Brain microvascular endothelial cell (primary cell): ENCODE results near the gene CHST11.

Source experiments
- DNase-seq: peaks from one replicate; pipeline ENCODE4 v3.0.0-alpha.2; 2020
- H3K27ac ChIP-seq: fragments of 250-450 bp; sonication (Bioruptor Pico); 2 replicates; pipeline ENCODE4 v1.5.1; 2020; ENCODE audit warnings: mild to moderate bottlenecking, moderate library complexity
- H3K27me3 ChIP-seq: fragments of 250-450 bp; sonication (Bioruptor Pico); replicated peaks from 2 replicates; pipeline ENCODE4 v1.5.1; 2020; ENCODE audit warnings: mild to moderate bottlenecking
- H3K36me3 ChIP-seq: fragments of 250-450 bp; sonication (Bioruptor Pico); replicated peaks from 2 replicates; pipeline ENCODE4 v1.5.1; 2020; ENCODE audit warnings: mild to moderate bottlenecking
- H3K4me3 ChIP-seq: 2 replicates; pipeline ENCODE4 v1.5.1; 2011; ENCODE audit warnings: low read depth, mild to moderate bottlenecking, control low read depth, low read length, moderate library complexity
- CTCF ChIP-seq: IDR thresholded peaks from 2 replicates; pipeline ENCODE4 v1.5.1; 2011; ENCODE audit warnings: low read depth, mild to moderate bottlenecking, moderate library complexity, low read length, control low read depth, inconsistent platforms; ENCODE audit errors: missing control alignments
- in situ Hi-C: cut with HindIII; loops from 2 replicates; pipeline ENCODE4 v1.10.0; 2017; ENCODE audit warnings: low sequenced_read_pairs, low pct_ligation_motif_present

The CHST11 gene

GRCh38 chr12:104643819-104644669, 187.3 kb downstream of the CHST11 start:
- H3K27ac ChIP-seq: no peak overlapping the region
- TF ChIP-seq CTCF: no peak
- in situ Hi-C loops: no loop called here
- H3K4me3 ChIP-seq: no peak overlapping the region
- peaks cover 3% of the 10 kb centered on the region for H3K36me3 ChIP-seq
- no peaks in the 10 kb centered on the region for H3K27me3 ChIP-seq
- no peak for DNase-seq

GRCh38 chr12:104648756-104649155, 192.0 kb downstream of the CHST11 start:
- no peak overlapping the region for H3K4me3 ChIP-seq
- no peak overlapping the region for H3K27ac ChIP-seq
- no peak for TF ChIP-seq CTCF
- in situ Hi-C loops: no loop called here
- peaks cover 3% of the 10 kb centered on the region for H3K36me3 ChIP-seq
- no peaks in the 10 kb centered on the region for H3K27me3 ChIP-seq
- DNase-seq: no peak

GRCh38 chr12:104649217-104649824, 192.6 kb downstream of the CHST11 start:
- DNase-seq: no peak
- peaks cover 3% of the 10 kb centered on the region for H3K36me3 ChIP-seq
- no peak overlapping the region for H3K27ac ChIP-seq
- no peak overlapping the region for H3K4me3 ChIP-seq
- in situ Hi-C loops: no loop called here
- no peaks in the 10 kb centered on the region for H3K27me3 ChIP-seq
- no peak for TF ChIP-seq CTCF

- H3K4me3 ChIP-seq: no peak overlapping the region
- no peak for DNase-seq
- H3K27me3 ChIP-seq: no peaks in the 10 kb centered on the region
- TF ChIP-seq CTCF: no peak
- no peak overlapping the region for H3K27ac ChIP-seq
- peaks cover 3% of the 10 kb centered on the region for H3K36me3 ChIP-seq
- in situ Hi-C loops: no loop called here
These were observed 193.2 kb downstream of the CHST11 start for GRCh38 chr12:104649921-104650320.

- in situ Hi-C loops: no loop called here
- no peaks in the 10 kb centered on the region for H3K27me3 ChIP-seq
These were observed 193.8 kb downstream of the CHST11 start for GRCh38 chr12:104650541-104650940.

More at GRCh38 chr12:104650541-104650940, 193.8 kb downstream of the CHST11 start:
- no peak overlapping the region for H3K4me3 ChIP-seq
- peaks cover 3% of the 10 kb centered on the region for H3K36me3 ChIP-seq
- DNase-seq: no peak
- no peak overlapping the region for H3K27ac ChIP-seq
- TF ChIP-seq CTCF: no peak
